Measurements from ENCODE around the gene BIN2. TPM values are rescaled to one million over a fixed set of nuclear protein-coding genes. Genes with fewer than 3 reads are reported as not detected.
A peak's percentile ranks its signal among the peaks of the same experiment; 100 is the strongest.
"Not testable (repeated sequence)": the region's sequence is repeated elsewhere in the genome, so short reads cannot be mapped to it uniquely, and the experiment has no call there.

The BIN2 gene
- total RNA-seq, 1 donor: not detected

DNA sequence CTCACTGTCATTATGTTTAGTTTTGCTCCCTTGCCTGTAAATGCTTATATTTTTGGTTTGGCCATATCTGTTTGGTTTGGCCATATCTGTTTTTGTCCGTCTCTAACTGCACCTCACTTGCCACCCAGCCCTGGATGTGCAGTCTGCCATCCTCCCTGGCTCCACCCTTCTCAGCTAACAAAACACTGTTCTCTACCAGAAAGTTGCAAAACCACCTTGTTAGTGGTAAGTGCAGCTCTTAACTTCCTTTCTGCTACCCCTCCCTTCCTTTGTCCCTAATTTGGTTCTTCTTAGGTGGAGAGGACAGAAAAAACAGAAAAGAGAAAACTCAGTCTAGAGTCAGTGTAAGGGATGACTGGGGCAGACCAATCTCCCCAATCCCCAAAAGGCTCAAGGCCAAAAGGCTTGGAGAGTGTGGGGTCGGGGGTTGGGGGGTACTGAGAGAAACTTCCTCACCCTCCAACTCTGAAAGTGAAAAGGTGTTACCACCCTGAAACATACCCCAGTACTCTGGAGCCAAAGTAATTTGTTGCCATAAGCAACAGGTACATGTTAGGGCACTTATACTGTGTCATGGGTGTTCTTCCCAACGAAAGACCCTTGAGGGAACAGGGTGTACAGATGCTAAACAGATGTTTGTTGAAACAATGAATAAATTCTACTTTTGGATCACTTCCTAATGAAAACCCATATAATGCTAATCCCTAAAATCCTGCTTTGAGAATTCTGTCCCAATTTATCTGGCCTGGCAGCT is 5.0 kb downstream of the BIN2 start:
- TF ChIP-seq, protein P1, sequence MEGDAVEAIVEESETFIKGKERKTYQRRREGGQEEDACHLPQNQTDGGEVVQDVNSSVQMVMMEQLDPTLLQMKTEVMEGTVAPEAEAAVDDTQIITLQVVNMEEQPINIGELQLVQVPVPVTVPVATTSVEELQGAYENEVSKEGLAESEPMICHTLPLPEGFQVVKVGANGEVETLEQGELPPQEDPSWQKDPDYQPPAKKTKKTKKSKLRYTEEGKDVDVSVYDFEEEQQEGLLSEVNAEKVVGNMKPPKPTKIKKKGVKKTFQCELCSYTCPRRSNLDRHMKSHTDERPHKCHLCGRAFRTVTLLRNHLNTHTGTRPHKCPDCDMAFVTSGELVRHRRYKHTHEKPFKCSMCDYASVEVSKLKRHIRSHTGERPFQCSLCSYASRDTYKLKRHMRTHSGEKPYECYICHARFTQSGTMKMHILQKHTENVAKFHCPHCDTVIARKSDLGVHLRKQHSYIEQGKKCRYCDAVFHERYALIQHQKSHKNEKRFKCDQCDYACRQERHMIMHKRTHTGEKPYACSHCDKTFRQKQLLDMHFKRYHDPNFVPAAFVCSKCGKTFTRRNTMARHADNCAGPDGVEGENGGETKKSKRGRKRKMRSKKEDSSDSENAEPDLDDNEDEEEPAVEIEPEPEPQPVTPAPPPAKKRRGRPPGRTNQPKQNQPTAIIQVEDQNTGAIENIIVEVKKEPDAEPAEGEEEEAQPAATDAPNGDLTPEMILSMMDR (IDR thresholded peaks at IDR 0.05; ENCODE audit: insufficient read depth, low read depth, low read length): no peak

DNA sequence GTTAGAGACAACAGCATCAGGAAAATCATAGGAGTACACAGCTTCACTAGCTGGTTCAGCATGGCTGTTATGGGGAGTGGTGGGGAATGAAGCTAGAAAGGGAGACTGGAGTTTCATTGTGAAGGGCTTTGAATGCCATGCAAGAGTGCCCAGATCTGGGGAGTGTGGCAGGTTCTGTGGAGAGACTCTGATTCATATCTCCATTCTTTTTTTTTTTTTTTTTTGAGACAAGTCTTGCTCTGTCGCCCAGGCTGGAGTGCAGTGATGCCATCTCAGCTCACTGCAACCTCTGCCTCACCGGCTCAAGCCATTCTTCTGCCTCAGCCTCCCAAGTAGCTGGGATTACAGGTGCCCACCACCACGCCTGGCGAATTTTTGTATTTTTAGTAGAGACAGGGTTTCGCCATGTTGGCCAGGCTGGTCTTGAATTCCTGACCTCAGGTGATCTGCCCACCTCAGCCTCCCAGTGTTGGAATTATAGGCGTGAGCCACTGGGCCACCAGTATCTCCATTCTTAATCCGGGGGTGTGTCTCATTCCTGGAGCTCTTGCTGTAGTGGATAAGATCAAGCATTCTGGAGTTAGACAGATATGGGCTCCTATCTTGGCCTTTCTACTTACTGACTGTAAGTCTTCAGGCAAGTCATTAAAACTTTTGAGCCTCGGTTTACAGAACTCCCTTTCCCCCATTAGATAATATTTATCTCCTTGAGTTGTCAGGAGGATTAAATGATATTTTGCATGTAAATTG is 5.7 kb downstream of the BIN2 start:
- DNase-seq (ENCODE audit: low read depth); H3K4me3 ChIP-seq (ENCODE audit: low read depth, low read length): not testable (repeated sequence)

More for the DNA sequence above, 5.0 kb downstream of the BIN2 start:
- DNase-seq (ENCODE audit: low read depth): no peak
- no peak overlapping the region for H3K4me3 ChIP-seq (ENCODE audit: low read depth, low read length)

DNA sequence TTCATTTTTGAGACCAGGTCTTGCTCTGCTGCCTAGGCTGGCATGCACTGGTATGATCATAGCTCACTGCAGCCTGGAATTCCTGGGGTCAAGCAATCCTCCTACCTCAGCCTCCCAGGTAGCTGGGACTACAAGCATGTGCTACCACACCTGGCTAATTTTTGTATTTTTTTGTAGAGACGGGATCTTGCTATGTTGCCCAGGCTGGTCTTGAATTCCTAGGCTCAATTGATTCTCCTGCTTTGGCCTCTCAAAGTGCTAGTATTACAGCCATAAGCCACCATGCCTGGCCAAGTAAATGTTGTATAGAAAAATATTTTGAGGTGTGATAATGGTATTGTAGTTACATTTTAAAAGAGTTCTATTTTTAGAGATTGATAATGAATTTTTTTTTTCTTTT is 12.6 kb downstream of the BIN2 start:
- H3K4me3 ChIP-seq (ENCODE audit: low read depth, low read length): no peak overlapping the region
- no peak for DNase-seq (ENCODE audit: low read depth)
- TF ChIP-seq, protein P1 (IDR thresholded peaks at IDR 0.05; ENCODE audit: insufficient read depth, low read depth, low read length): no peak

DNA sequence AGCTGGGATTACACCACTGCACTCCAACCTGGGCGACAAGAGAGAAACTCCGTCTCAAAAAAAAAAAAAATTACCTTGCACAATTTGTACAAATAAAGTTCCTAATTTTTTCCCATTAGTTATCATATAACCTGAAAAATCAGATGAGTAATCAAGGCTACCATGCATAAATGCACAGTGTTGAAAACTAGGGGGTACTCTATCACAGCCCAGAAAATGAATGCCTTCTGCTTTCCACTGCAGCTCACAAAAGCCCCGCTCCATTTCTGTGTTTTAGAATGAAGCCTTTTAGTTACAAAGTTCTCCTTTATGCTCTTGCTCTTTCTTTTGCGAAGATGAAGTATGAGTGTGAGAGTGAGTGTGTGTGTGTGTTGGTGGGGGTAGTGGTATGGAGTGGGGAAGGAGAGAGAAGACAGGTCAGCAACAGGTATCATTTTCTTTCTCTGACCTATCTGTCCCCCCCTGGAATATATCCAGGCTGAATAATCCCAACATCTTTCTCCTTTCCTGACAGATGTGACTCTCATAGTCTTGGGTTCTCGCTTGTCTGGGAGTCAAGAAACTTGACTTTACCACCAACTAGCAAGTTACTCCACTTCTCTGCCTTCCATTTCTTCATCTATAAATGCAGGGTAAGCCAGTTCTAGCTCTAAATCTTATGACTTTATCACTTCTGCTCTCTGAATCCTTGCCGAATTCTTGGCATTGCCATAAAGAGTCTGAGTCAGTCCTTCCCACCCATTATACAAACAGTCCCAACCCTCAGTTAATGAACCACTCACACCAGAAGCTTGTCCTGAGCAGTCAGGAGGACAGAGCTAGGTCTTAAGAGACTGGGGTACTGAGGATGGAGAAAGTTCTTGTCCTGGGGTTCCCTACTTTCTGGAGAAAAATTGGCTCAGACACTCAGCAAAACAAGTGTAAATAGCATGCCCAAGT is 16.1 kb downstream of the BIN2 start:
- peak; percentile 53 for DNase-seq (ENCODE audit: low read depth)
- TF ChIP-seq, protein P1 (IDR thresholded peaks at IDR 0.05; ENCODE audit: insufficient read depth, low read depth, low read length): no peak
- no peak overlapping the region for H3K4me3 ChIP-seq (ENCODE audit: low read depth, low read length)

DNA sequence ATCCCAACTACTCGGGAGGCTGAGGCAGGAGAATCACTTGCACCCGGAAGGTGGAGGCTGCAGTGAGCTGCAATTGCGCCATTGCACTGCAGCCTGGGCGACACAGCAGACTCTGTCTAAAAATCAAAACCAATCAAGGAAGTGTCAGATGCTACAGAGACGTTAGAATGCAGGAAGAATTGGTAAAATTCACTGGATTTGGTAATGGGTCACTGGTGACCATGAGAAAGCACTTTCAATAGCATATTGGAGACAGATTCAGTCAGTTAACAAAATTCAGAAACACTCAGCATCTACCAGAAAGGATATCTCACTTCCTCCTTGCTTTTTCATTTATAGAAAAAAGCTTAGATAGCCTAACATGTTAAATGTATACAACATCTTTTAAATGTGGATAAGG is 17.5 kb downstream of the BIN2 start:
- no peak overlapping the region for H3K4me3 ChIP-seq (ENCODE audit: low read depth, low read length)
- no peak for DNase-seq (ENCODE audit: low read depth)
- TF ChIP-seq, protein P1 (IDR thresholded peaks at IDR 0.05; ENCODE audit: insufficient read depth, low read depth, low read length): no peak

DNA sequence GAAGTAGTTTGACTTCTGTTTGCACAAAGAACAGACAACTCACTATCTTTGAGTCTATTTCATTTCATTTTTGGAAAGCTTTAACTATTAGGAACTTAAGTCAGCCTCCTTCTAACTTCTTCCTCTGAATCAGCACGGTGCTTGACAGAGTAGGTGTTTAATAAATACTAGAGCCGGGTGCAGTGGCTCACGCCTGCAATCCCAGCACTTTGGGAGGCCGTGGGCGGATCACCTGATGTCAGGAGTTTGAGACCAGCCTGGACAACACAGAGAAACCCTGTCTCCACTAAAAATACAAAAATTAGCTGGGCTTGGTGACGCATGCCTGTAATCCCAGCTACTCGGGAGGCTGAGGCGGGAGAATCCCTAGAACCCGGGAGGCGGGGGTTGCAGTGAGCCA is 23.2 kb downstream of the BIN2 start:
- not testable (repeated sequence) for DNase-seq (ENCODE audit: low read depth); H3K4me3 ChIP-seq (ENCODE audit: low read depth, low read length)

DNA sequence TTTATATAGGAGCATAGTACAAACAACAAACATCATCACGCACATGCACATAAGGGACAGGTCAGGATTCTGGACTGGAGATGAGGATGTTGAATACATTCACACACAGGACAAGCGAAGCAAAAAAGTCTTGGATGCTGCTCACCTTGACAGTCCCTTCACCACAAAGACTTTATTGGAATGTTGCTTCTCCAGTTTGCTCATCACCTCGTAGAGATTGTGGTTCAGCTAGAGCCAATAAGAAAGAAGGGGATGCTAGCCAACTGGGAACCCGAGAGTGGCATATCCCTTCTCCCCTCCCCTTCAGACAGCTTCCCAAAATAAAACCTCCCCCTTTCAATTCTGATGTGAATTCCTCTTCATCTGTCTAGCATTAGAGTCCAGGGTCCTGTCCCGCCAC is 28.3 kb downstream of the BIN2 start:
- TF ChIP-seq, protein P1 (IDR thresholded peaks at IDR 0.05; ENCODE audit: insufficient read depth, low read depth, low read length): no peak
- no peak overlapping the region for H3K4me3 ChIP-seq (ENCODE audit: low read depth, low read length)
- DNase-seq (ENCODE audit: low read depth): no peak

DNA sequence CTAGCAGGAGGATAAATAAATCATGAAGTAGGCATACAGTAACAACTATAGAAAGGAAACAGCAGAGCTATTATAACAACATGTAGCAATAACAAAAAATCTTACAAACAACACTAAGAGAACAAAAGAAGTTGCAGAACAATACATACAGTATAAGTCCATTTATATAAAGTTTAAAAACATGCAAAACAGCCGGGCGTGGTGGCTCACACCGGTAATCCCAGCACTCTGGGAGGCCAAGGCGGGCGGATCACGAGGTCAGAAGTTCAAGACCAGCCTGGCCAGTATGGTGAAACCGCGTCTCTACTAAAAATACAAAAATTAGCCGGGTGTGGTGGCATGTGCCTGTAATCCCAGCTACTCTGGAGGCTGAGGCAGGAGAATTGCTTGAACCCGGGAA is 29.9 kb downstream of the BIN2 start:
- not testable (repeated sequence) for DNase-seq (ENCODE audit: low read depth); H3K4me3 ChIP-seq (ENCODE audit: low read depth, low read length)
